ENCODE results near the gene EFCAB8. TPM values are rescaled to one million over a fixed set of nuclear protein-coding genes. Genes with fewer than 3 reads are reported as not detected.

The EFCAB8 gene
- total RNA-seq, 1 experiment from 2014 or later, result 0.09 TPM

- H3K56ac ChIP-seq (ENCODE audit: insufficient read length, low read depth, low read length), result no peak overlapping the region
- TF ChIP-seq, protein P1, sequence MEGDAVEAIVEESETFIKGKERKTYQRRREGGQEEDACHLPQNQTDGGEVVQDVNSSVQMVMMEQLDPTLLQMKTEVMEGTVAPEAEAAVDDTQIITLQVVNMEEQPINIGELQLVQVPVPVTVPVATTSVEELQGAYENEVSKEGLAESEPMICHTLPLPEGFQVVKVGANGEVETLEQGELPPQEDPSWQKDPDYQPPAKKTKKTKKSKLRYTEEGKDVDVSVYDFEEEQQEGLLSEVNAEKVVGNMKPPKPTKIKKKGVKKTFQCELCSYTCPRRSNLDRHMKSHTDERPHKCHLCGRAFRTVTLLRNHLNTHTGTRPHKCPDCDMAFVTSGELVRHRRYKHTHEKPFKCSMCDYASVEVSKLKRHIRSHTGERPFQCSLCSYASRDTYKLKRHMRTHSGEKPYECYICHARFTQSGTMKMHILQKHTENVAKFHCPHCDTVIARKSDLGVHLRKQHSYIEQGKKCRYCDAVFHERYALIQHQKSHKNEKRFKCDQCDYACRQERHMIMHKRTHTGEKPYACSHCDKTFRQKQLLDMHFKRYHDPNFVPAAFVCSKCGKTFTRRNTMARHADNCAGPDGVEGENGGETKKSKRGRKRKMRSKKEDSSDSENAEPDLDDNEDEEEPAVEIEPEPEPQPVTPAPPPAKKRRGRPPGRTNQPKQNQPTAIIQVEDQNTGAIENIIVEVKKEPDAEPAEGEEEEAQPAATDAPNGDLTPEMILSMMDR (conservative IDR thresholded peaks at IDR 0.05), result peak; percentile 68
- 0 out of 4 replicates have a peak, but pooled peaks cover 0 to 2% of the 10 kb centered on the region in 2 experiments for H3K4me1 Mint-ChIP-seq
- H3K4me3 Mint-ChIP-seq, result no peak overlapping the region
- H3K18ac ChIP-seq (ENCODE audit: insufficient read length, low read depth, low read length), result no peak overlapping the region
- H3K4me1 ChIP-seq (ENCODE audit: insufficient read depth, low read length), result no peaks in the 10 kb centered on the region
- no peaks in the 10 kb centered on the region for H3K9me3 Mint-ChIP-seq
- H3K14ac ChIP-seq (ENCODE audit: insufficient read depth, low read length), result no peak overlapping the region
- no peak overlapping the region for H3K4me2 ChIP-seq (ENCODE audit: insufficient read depth, insufficient read length, low read length)
- no peak overlapping the region for H3K27ac ChIP-seq (ENCODE audit: insufficient read length, low read depth, low read length)
- H3K23me2 ChIP-seq (ENCODE audit: insufficient read length, low read depth, low read length, poor library complexity, severe bottlenecking), result no peaks in the 10 kb centered on the region
- no peak overlapping the region for H3K4ac ChIP-seq (ENCODE audit: low read depth, low read length)
- peaks cover 7% of the 10 kb centered on the region for H3K27me3 Mint-ChIP-seq (ENCODE audit: low read depth)
- no peak overlapping the region for H2BK5ac ChIP-seq (ENCODE audit: insufficient read length, low read length)
- H2AFZ ChIP-seq (ENCODE audit: low read length), result no peak overlapping the region
- no peak overlapping the region for H3T11ph ChIP-seq (ENCODE audit: low read length)
- H2BK120ac ChIP-seq (ENCODE audit: low read depth, low read length, poor library complexity, severe bottlenecking), result no peak overlapping the region
- H4K5ac ChIP-seq (ENCODE audit: insufficient read length, low read depth, low read length), result no peak overlapping the region
- H3K79me2 ChIP-seq (ENCODE audit: insufficient read depth, low read length), result no peaks in the 10 kb centered on the region
- H3K9ac ChIP-seq (ENCODE audit: extremely low read depth, insufficient read length, low read length), result no peak overlapping the region
- H2BK15ac ChIP-seq (ENCODE audit: low read depth, low read length), result no peak overlapping the region
- no peak overlapping the region for H4K91ac ChIP-seq (ENCODE audit: insufficient read length, low read depth, low read length)
- H4K20me1 ChIP-seq (ENCODE audit: control insufficient read depth, insufficient read depth, insufficient read length), result no peaks in the 10 kb centered on the region
- no peaks in the 10 kb centered on the region for H3K9me3 ChIP-seq (ENCODE audit: control insufficient read depth, low read depth, low read length)
- no peak overlapping the region for H3K23ac ChIP-seq (ENCODE audit: insufficient read length, low read depth, low read length)
- H3K79me1 ChIP-seq (ENCODE audit: insufficient read depth, low read depth, low read length, poor library complexity, severe bottlenecking), result no peaks in the 10 kb centered on the region
- no peaks in the 10 kb centered on the region for H3K27me3 ChIP-seq (ENCODE audit: insufficient read depth, low read length)
- H4K8ac ChIP-seq (replicated peaks; ENCODE audit: insufficient read length, low read depth, low read length), result no peak overlapping the region
- H3K27ac Mint-ChIP-seq, result no peak overlapping the region
- DNase-seq, result no peak
- H3K36me3 Mint-ChIP-seq (ENCODE audit: insufficient read depth in 1 of 3, low read depth in 3 of 3), result no peaks in the 10 kb centered on the region
- no peak overlapping the region for H2AK5ac ChIP-seq (ENCODE audit: insufficient read length, low read length)
- no peak overlapping the region for H2BK20ac ChIP-seq (ENCODE audit: low read depth, low read length, poor library complexity, severe bottlenecking)
- no peak overlapping the region for H2BK12ac ChIP-seq (ENCODE audit: insufficient read length, low read depth, low read length)
Observed at GRCh38 chr20:32995802-32996201, 137.1 kb downstream of the EFCAB8 start.

Data from H9 (cell line).